22Rv1 (cell line): ENCODE results near the gene AGFG2.

Experiments
- CTCF ChIP-seq: fragments of 450-650 bp; IDR thresholded peaks from 2 replicates; pipeline ENCODE4 v1.5.1; 2017; ENCODE audit warnings: mild to moderate bottlenecking
- ZFX ChIP-seq: fragments of 450-650 bp; IDR thresholded peaks from 2 replicates; pipeline ENCODE4 v1.6.1; 2017; ENCODE audit warnings: antibody characterized with exemption, borderline replicate concordance

- TF ChIP-seq CTCF (no peak), ZFX (no peak)
These were observed 8.9 kb downstream of the AGFG2 start for GRCh38 chr7:100547872-100548271.
